Karpas-422 (cell line): ENCODE measurements around the gene COL5A1. TPM values are rescaled to one million over a fixed set of nuclear protein-coding genes. Genes with fewer than 3 reads are reported as not detected.
"Not testable (repeated sequence)": the region's sequence is repeated elsewhere in the genome, so short reads cannot be mapped to it uniquely, and the experiment has no call there.

Experiments
- DNase-seq: peaks from one replicate; pipeline ENCODE4 v3.0.0-alpha.2; 2015
- H2AFZ ChIP-seq: fragments of 200-600 bp; sonication (generic); 2 replicates; pipeline ENCODE4 v1.6.1; 2014; ENCODE audit warnings: antibody characterized with exemption, low read length, mixed read lengths
- H3K27ac ChIP-seq: fragments of 200-600 bp; sonication (generic); 2 replicates; pipeline ENCODE4 v1.5.1; 2014; ENCODE audit warnings: mild to moderate bottlenecking, low read length, moderate library complexity
- H3K27me3 ChIP-seq: fragments of 200-600 bp; sonication (generic); 2 replicates; pipeline ENCODE4 v1.6.1; 2014; ENCODE audit warnings: low read length, mixed read lengths
- H3K36me3 ChIP-seq: fragments of 200-600 bp; sonication (generic); 2 replicates; pipeline ENCODE4 v1.6.1; 2014; ENCODE audit warnings: low read length, mixed read lengths; ENCODE audit not compliant: insufficient read depth
- H3K4me1 ChIP-seq: fragments of 200-600 bp; sonication (generic); 2 replicates; pipeline ENCODE4 v1.6.1; 2014; ENCODE audit warnings: mild to moderate bottlenecking, low read length, mixed read lengths
- H3K4me2 ChIP-seq: fragments of 200-600 bp; sonication (generic); 2 replicates; pipeline ENCODE4 v1.6.1; 2014; ENCODE audit warnings: low read length, low read depth, mild to moderate bottlenecking; ENCODE audit not compliant: poor library complexity, severe bottlenecking
- H3K4me3 ChIP-seq: fragments of 200-600 bp; sonication (generic); 2 replicates; pipeline ENCODE4 v1.5.1; 2014; ENCODE audit warnings: mild to moderate bottlenecking, antibody characterized with exemption, low read length, mixed read lengths
- H3K79me2 ChIP-seq: fragments of 200-600 bp; sonication (generic); 2 replicates; pipeline ENCODE4 v1.6.1; 2014; ENCODE audit warnings: mild to moderate bottlenecking, low read length, mixed read lengths
- H3K9ac ChIP-seq: fragments of 200-600 bp; sonication (generic); 2 replicates; pipeline ENCODE4 v1.6.0; 2014; ENCODE audit warnings: low read length
- H3K9me2 ChIP-seq: fragments of 200-600 bp; sonication (generic), shearing (Covaris generic); replicated peaks from 2 replicates; pipeline ENCODE4 v1.6.0; 2014; ENCODE audit warnings: mild to moderate bottlenecking, low read length, moderate library complexity; ENCODE audit not compliant: insufficient read depth
- H3K9me3 ChIP-seq: fragments of 300-700, 200-600 bp; sonication (generic); 2 replicates; pipeline ENCODE4 v1.6.1; 2014; ENCODE audit warnings: low read length, mixed read lengths
- H4K20me1 ChIP-seq: fragments of 200-600 bp; sonication (generic); 2 replicates; pipeline ENCODE4 v1.6.1; 2014; ENCODE audit warnings: mild to moderate bottlenecking, antibody characterized with exemption, low read length, low read depth; ENCODE audit not compliant: insufficient read depth
- total RNA-seq: library from RNA; depleted of rRNA; stranded (reverse); fragments of >200 nt; shearing (Covaris generic); gene quantifications from 2 replicates; pipeline ENCODE4 v1.2.3, GENCODE V29; 2014; ENCODE audit warnings: low replicate concordance

The COL5A1 gene
- total RNA-seq, 1 experiment from 2014 or later, result not detected

GRCh38 chr9:134707731-134708671 is 66.4 kb downstream of the COL5A1 start:
- H3K4me1 ChIP-seq, result no peaks in the 10 kb centered on the region
- no peaks in the 10 kb centered on the region for H4K20me1 ChIP-seq
- no peaks in the 10 kb centered on the region for H3K9me2 ChIP-seq
- H2AFZ ChIP-seq, result no peak overlapping the region
- no peaks in the 10 kb centered on the region for H3K27me3 ChIP-seq
- no peak overlapping the region for H3K4me2 ChIP-seq
- H3K27ac ChIP-seq, result no peak overlapping the region
- H3K4me3 ChIP-seq, result no peak overlapping the region
- no peak for DNase-seq
- H3K36me3 ChIP-seq, result no peaks in the 10 kb centered on the region
- H3K79me2 ChIP-seq, result no peaks in the 10 kb centered on the region
- H3K9me3 ChIP-seq, result no peaks in the 10 kb centered on the region; the same call in 1 of the 2 replicates
- H3K9ac ChIP-seq, result no peak overlapping the region

- no peak overlapping the region for H3K4me3 ChIP-seq
- H3K27me3 ChIP-seq, result no peaks in the 10 kb centered on the region
- H3K27ac ChIP-seq, result no peak overlapping the region
These were observed 67.1 kb downstream of the COL5A1 start for GRCh38 chr9:134708672-134709038.

GRCh38 chr9:134709512-134710270 is 68.1 kb downstream of the COL5A1 start:
- H3K27me3 ChIP-seq, result no peaks in the 10 kb centered on the region
- H3K4me3 ChIP-seq, result no peak overlapping the region
- H2AFZ ChIP-seq, result no peak overlapping the region
- H3K9me3 ChIP-seq, result no peaks in the 10 kb centered on the region; the same call in 1 of the 2 replicates
- no peak overlapping the region for H3K9ac ChIP-seq
- no peak overlapping the region for H3K27ac ChIP-seq
- no peak for DNase-seq
- no peak overlapping the region for H3K4me2 ChIP-seq
- H4K20me1 ChIP-seq, result no peaks in the 10 kb centered on the region
- no peaks in the 10 kb centered on the region for H3K9me2 ChIP-seq
- H3K79me2 ChIP-seq, result no peaks in the 10 kb centered on the region
- no peaks in the 10 kb centered on the region for H3K36me3 ChIP-seq
- H3K4me1 ChIP-seq, result no peaks in the 10 kb centered on the region

More at GRCh38 chr9:134708672-134709038, 67.1 kb downstream of the COL5A1 start:
- no peaks in the 10 kb centered on the region for H3K79me2 ChIP-seq
- H3K9me3 ChIP-seq, result no peaks in the 10 kb centered on the region; the same call in 1 of the 2 replicates
- H3K9me2 ChIP-seq, result no peaks in the 10 kb centered on the region
- H3K36me3 ChIP-seq, result no peaks in the 10 kb centered on the region
- DNase-seq, result no peak
- H3K4me1 ChIP-seq, result no peaks in the 10 kb centered on the region
- no peaks in the 10 kb centered on the region for H4K20me1 ChIP-seq
- H2AFZ ChIP-seq, result no peak overlapping the region
- no peak overlapping the region for H3K4me2 ChIP-seq
- no peak overlapping the region for H3K9ac ChIP-seq

- no peak overlapping the region for H3K9ac ChIP-seq
- H4K20me1 ChIP-seq, result no peaks in the 10 kb centered on the region
- no peak overlapping the region for H3K27ac ChIP-seq
- H3K79me2 ChIP-seq, result no peaks in the 10 kb centered on the region
- H3K9me2 ChIP-seq, result no peaks in the 10 kb centered on the region
- no peak for DNase-seq
- no peak overlapping the region for H2AFZ ChIP-seq
- no peak overlapping the region for H3K4me2 ChIP-seq
- H3K36me3 ChIP-seq, result no peaks in the 10 kb centered on the region
- no peaks in the 10 kb centered on the region; the same call in 1 of the 2 replicates for H3K9me3 ChIP-seq
- peaks cover 1% of the 10 kb centered on the region; the same call in 1 of the 2 replicates for H3K4me1 ChIP-seq
- no peak overlapping the region for H3K4me3 ChIP-seq
- no peaks in the 10 kb centered on the region for H3K27me3 ChIP-seq
These were observed 68.6 kb downstream of the COL5A1 start for GRCh38 chr9:134710271-134710540.

GRCh38 chr9:134710901-134711300 is 69.3 kb downstream of the COL5A1 start:
- H3K4me1 ChIP-seq, result peaks cover 8% of the 10 kb centered on the region; the same call in 1 of the 2 replicates

GRCh38 chr9:134712243-134712642 is 70.6 kb downstream of the COL5A1 start:
- Histone ChIP-seq H3K36me3 (no peaks in the 10 kb centered on the region), H3K27me3 (no peaks in the 10 kb centered on the region), H4K20me1 (no peaks in the 10 kb centered on the region), H3K4me2 (no peak overlapping the region), H3K79me2 (no peaks in the 10 kb centered on the region), H3K4me3 (no peak overlapping the region), H3K27ac (no peak overlapping the region), H3K4me1 (peaks cover 9% of the 10 kb centered on the region; the same call in 1 of the 2 replicates), H3K9me2 (no peaks in the 10 kb centered on the region), H3K9me3 (no peaks in the 10 kb centered on the region; the same call in 1 of the 2 replicates), H3K9ac (no peak overlapping the region), H2AFZ (no peak overlapping the region)
- no peak for DNase-seq

More at GRCh38 chr9:134710901-134711300, 69.3 kb downstream of the COL5A1 start:
- Histone ChIP-seq H3K4me2 (no peak overlapping the region), H3K79me2 (no peaks in the 10 kb centered on the region), H2AFZ (no peak overlapping the region), H3K27ac (no peak overlapping the region), H3K9me3 (no peaks in the 10 kb centered on the region; the same call in 1 of the 2 replicates), H3K36me3 (no peaks in the 10 kb centered on the region), H3K4me3 (no peak overlapping the region), H3K27me3 (no peaks in the 10 kb centered on the region), H4K20me1 (no peaks in the 10 kb centered on the region), H3K9ac (no peak overlapping the region), H3K9me2 (no peaks in the 10 kb centered on the region)
- no peak for DNase-seq

GRCh38 chr9:134712926-134713325 is 71.3 kb downstream of the COL5A1 start:
- Histone ChIP-seq H3K9me3 (no peaks in the 10 kb centered on the region; the same call in 1 of the 2 replicates), H3K4me2 (no peak overlapping the region), H3K4me1 (peaks cover 9% of the 10 kb centered on the region; the same call in 1 of the 2 replicates), H2AFZ (no peak overlapping the region), H3K36me3 (no peaks in the 10 kb centered on the region), H3K27me3 (no peaks in the 10 kb centered on the region), H3K4me3 (no peak overlapping the region), H3K79me2 (no peaks in the 10 kb centered on the region), H3K9me2 (no peaks in the 10 kb centered on the region), H4K20me1 (no peaks in the 10 kb centered on the region), H3K9ac (no peak overlapping the region), H3K27ac (no peak overlapping the region)
- no peak for DNase-seq

GRCh38 chr9:134715536-134715935 is 73.9 kb downstream of the COL5A1 start:
- H3K27ac ChIP-seq, H2AFZ ChIP-seq, DNase-seq, H3K9ac ChIP-seq, H3K9me3 ChIP-seq, H3K4me1 ChIP-seq, H3K4me2 ChIP-seq, H3K79me2 ChIP-seq, H3K9me2 ChIP-seq, H4K20me1 ChIP-seq, H3K27me3 ChIP-seq, H3K36me3 ChIP-seq, H3K4me3 ChIP-seq: not testable (repeated sequence)
